Hepatocyte (in vitro differentiated cells): ENCODE results near the gene DBP.

Experiments
- EZH2 ChIP-seq: fragments of 200-600 bp; sonication (generic); IDR thresholded peaks from 2 replicates; pipeline ENCODE4 v1.6.1; 2016; ENCODE audit warnings: antibody characterized with exemption, mild to moderate bottlenecking, borderline replicate concordance
- EZH2phosphoT487 ChIP-seq: fragments of 200-600 bp; sonication (generic); IDR thresholded peaks from one replicate; pipeline ENCODE4 v1.6.1; 2018; ENCODE audit warnings: antibody characterized with exemption, mild to moderate bottlenecking, low read depth, moderate library complexity; ENCODE audit not compliant: unreplicated experiment, severe bottlenecking
- TF ChIP-seq, protein P1 (sequence below): fragments of 200-600 bp; sonication (generic); IDR thresholded peaks from 2 replicates; pipeline ENCODE4 v1.5.1; 2016; ENCODE audit warnings: antibody characterized with exemption, mild to moderate bottlenecking; ENCODE audit not compliant: poor library complexity

DNA sequence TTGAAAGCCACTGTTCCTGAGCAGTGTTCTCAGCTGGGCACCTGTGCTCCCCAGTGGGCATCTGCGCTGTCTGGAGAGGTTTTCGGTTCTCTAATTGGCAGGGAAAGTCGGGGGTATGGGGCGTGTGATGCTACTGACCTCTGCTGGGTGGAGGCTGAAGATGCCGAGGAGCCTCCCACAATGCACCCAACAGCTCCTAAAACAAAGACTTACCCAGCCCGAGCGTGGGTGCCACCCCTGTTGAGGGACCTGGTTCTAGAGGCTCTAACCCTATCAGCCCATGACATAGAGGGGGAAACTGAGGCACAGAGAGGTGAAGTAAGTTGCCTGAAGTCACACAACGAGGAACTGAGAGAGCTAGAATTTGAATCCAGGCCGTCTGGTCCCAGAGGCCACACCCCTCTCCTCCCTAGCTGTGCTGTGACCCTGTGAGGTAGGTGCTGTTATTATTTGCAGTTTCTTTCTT lies 28.3 kb downstream of the DBP start:
- TF ChIP-seq, protein P1, sequence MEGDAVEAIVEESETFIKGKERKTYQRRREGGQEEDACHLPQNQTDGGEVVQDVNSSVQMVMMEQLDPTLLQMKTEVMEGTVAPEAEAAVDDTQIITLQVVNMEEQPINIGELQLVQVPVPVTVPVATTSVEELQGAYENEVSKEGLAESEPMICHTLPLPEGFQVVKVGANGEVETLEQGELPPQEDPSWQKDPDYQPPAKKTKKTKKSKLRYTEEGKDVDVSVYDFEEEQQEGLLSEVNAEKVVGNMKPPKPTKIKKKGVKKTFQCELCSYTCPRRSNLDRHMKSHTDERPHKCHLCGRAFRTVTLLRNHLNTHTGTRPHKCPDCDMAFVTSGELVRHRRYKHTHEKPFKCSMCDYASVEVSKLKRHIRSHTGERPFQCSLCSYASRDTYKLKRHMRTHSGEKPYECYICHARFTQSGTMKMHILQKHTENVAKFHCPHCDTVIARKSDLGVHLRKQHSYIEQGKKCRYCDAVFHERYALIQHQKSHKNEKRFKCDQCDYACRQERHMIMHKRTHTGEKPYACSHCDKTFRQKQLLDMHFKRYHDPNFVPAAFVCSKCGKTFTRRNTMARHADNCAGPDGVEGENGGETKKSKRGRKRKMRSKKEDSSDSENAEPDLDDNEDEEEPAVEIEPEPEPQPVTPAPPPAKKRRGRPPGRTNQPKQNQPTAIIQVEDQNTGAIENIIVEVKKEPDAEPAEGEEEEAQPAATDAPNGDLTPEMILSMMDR = peak; percentile 38
- no peak for TF ChIP-seq EZH2
- no peak for TF ChIP-seq EZH2phosphoT487
